GM20000 (cell line): Measurements from ENCODE around the gene UNC45A.

Experiments
- DNase-seq: peaks from one replicate; pipeline ENCODE4 v3.0.0; 2012; ENCODE audit warnings: low spot score
- TF ChIP-seq, protein P1 (sequence below): IDR thresholded peaks from 2 replicates; pipeline ENCODE4 v1.5.1; 2012; ENCODE audit warnings: mild to moderate bottlenecking, control low read depth; ENCODE audit errors: extremely low read depth, missing control alignments

The UNC45A gene

DNA sequence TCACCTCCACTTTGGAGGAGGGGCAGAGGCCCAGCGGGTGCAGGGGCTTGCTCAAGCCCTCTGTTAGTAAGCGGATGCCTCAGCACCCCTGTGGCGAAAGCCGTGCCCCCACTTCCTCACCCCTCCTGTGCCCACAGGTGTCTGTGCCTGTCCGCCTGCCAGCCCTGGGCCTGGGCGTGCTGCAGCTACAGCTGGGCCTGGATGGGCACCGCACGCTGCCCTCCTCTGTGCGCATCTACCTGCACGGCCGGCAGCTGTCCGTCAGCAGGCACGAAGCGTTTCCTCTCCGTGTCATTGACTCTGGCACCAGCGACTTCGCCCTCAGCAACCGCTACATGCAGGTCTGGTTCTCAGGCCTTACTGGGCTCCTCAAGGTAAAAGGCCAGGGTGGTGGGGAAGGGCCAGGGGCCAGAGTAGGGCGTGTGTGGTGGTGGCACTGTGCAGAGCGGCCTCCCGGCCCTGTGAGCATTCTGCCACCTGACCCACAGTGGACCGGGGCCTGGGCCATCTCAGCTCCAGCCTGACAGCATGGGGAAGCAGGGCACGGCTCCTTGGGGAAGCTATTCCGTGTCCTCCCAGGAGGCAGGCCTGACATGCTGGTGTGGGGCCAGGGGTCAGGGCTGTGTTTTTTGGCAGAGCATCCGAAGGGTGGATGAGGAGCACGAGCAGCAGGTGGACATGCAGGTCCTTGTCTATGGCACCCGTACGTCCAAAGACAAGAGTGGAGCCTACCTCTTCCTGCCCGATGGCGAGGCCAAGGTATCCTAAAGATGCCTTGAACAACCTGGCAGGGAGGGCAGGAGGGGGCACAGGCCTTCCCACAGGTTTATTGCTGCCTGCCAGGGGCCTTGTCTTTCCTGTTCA lies 22.9 kb upstream of the UNC45A start:
- no peak for DNase-seq
- TF ChIP-seq, protein P1, sequence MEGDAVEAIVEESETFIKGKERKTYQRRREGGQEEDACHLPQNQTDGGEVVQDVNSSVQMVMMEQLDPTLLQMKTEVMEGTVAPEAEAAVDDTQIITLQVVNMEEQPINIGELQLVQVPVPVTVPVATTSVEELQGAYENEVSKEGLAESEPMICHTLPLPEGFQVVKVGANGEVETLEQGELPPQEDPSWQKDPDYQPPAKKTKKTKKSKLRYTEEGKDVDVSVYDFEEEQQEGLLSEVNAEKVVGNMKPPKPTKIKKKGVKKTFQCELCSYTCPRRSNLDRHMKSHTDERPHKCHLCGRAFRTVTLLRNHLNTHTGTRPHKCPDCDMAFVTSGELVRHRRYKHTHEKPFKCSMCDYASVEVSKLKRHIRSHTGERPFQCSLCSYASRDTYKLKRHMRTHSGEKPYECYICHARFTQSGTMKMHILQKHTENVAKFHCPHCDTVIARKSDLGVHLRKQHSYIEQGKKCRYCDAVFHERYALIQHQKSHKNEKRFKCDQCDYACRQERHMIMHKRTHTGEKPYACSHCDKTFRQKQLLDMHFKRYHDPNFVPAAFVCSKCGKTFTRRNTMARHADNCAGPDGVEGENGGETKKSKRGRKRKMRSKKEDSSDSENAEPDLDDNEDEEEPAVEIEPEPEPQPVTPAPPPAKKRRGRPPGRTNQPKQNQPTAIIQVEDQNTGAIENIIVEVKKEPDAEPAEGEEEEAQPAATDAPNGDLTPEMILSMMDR: no peak

DNA sequence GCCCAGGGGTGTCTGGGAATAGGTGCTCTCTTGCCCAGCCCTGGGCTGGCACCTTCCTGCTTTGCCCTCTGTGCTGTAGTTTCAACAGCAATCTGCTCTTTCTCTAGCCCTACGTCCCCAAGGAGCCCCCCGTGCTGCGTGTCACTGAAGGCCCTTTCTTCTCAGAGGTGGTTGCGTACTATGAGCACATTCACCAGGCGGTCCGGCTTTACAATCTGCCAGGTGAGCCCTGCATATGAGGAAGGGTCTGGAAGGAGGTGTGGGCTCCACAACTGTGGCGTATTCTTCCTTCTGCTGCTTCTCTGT lies 22.4 kb upstream of the UNC45A start:
- TF ChIP-seq, protein P1: no peak
- DNase-seq: no peak

DNA sequence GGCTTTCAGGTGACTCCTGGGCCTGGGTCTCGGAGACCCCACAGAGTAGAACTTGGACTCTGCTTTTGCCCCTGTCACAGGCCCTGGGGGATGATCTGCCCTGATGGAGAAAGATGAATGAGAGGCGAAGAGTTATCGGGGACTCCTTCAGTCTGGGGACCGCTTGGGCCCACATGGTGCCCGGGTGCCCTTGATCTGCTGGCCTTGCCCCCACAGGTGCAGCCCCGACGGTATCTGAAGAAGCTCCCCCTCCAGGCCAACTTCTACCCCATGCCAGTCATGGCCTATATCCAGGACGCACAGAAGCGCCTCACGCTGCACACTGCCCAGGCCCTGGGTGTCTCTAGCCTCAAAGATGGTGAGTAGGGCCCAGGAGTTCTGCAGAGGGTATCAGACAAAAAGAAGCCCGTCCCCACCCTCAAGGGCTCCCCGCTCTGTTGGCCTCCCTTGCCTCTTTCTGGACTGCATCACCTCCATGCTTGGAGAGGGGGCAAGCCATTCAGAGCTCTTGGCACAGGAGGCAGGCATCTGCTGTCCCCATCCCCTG lies 21.6 kb upstream of the UNC45A start:
- no peak for DNase-seq
- TF ChIP-seq, protein P1: no peak

- TF ChIP-seq, protein P1: no peak
- DNase-seq: no peak
These were observed 20.6 kb upstream of the UNC45A start for GRCh38 chr15:90914305-90915080.

GRCh38 chr15:90915216-90915807 lies 19.8 kb upstream of the UNC45A start:
- TF ChIP-seq, protein P1: no peak
- DNase-seq: no peak

- no peak for DNase-seq
- TF ChIP-seq, protein P1: no peak
These were observed 19.2 kb upstream of the UNC45A start for GRCh38 chr15:90915808-90916440.
